Skeletal muscle satellite cell (primary cell): ENCODE data around the gene PNLDC1.
"Not testable (repeated sequence)": the region's sequence is repeated elsewhere in the genome, so short reads cannot be mapped to it uniquely, and the experiment has no call there.

Experiments
- H3K27me3 ChIP-seq: 2 replicates; pipeline ENCODE4 v1.7.0; 2013; ENCODE audit warnings: low read length; ENCODE audit not compliant: control insufficient read depth, insufficient read depth
- H3K36me3 ChIP-seq: 2 replicates; pipeline ENCODE4 v1.7.0; 2013; ENCODE audit warnings: mild to moderate bottlenecking, control low read depth, low read length; ENCODE audit not compliant: insufficient read depth
- H3K4me1 ChIP-seq: 2 replicates; pipeline ENCODE4 v1.7.0; 2013; ENCODE audit warnings: low read length; ENCODE audit not compliant: control insufficient read depth, insufficient read depth
- H3K4me2 ChIP-seq: 2 replicates; pipeline ENCODE4 v1.7.0; 2013; ENCODE audit warnings: mild to moderate bottlenecking, low read length
- H3K4me3 ChIP-seq: 2 replicates; pipeline ENCODE4 v1.7.0; 2013; ENCODE audit warnings: low read length
- H3K9ac ChIP-seq: 2 replicates; pipeline ENCODE4 v1.7.0; 2013; ENCODE audit warnings: mild to moderate bottlenecking, low read depth, low read length, moderate library complexity
- H3K9me3 ChIP-seq: replicated peaks from 2 replicates; pipeline ENCODE4 v1.7.0; 2013; ENCODE audit warnings: mild to moderate bottlenecking, control low read depth, low read length

PNLDC1 gene

DNA sequence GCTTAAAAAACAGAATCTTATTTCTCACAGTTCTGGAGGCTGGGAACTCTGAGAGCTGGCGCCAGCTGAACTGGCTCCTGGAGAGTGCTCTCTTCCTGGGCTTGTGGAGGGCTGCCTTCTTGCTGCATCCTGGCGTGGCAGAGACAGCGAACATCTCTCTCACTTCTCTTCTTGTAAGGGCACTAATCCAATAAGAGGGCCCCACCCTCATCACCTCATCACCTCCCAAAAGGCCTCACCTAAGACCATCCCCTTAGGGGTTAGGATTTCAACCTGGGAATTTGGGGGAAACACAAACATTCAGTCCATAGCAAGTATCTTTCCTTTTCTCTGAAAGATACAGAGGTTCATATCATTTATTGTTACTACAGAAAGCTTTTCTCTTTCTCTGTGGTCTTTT, 23.9 kb downstream of the PNLDC1 start:
- H3K4me1 ChIP-seq, result peaks cover 9% of the 10 kb centered on the region
- H3K4me3 ChIP-seq, result no peak overlapping the region
- no peaks in the 10 kb centered on the region for H3K36me3 ChIP-seq
- H3K4me2 ChIP-seq, result no peak overlapping the region
- H3K9ac ChIP-seq, result no peak overlapping the region
- peaks cover 9% of the 10 kb centered on the region for H3K27me3 ChIP-seq
- no peaks in the 10 kb centered on the region for H3K9me3 ChIP-seq

DNA sequence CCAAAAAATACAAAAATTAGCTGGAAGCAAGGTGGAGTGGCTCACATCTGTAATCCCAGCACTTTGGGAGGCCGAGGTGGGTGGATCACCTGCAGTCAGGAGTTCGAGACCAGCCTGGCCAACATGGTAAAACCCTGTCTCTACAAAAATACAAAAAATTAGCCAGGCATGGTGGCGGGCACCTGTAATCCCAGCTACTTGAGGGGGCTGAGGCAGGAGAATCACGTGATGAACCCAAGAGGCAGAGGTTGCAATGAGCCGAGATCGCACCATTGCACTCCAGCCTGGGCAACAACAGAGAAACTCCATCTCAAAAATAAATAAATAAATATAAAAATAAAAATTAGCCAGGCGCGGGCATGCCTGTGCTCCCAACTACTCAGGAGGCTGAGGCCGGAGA, 24.6 kb downstream of the PNLDC1 start:
- H3K4me2 ChIP-seq, H3K9ac ChIP-seq, H3K9me3 ChIP-seq, H3K36me3 ChIP-seq, H3K27me3 ChIP-seq, H3K4me1 ChIP-seq, H3K4me3 ChIP-seq: not testable (repeated sequence)

DNA sequence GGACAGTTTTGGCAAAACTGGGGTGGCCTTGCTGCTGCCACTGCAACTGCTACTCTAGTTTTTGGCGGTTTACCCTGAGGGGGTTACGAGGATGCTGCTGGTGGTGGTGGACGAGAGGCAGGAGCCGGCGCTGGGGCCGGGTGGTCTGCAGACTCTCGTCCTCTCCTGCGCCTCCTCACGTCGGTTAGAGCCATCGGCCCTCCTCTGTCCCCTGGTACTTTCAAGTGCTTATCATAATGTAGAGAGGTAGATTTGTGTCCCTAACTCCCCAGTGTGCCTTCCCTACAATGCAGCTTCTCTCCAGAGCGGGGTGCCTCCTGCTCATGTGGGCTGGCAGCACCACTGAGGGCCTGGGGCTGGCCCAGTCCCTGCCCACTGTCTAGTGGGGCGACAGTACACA, 25.9 kb downstream of the PNLDC1 start:
- no peak overlapping the region for H3K9ac ChIP-seq
- H3K36me3 ChIP-seq, result no peaks in the 10 kb centered on the region
- peaks cover 3% of the 10 kb centered on the region for H3K27me3 ChIP-seq
- no peak overlapping the region for H3K4me3 ChIP-seq
- no peak overlapping the region for H3K4me2 ChIP-seq
- no peaks in the 10 kb centered on the region for H3K4me1 ChIP-seq
- H3K9me3 ChIP-seq, result no peaks in the 10 kb centered on the region

DNA sequence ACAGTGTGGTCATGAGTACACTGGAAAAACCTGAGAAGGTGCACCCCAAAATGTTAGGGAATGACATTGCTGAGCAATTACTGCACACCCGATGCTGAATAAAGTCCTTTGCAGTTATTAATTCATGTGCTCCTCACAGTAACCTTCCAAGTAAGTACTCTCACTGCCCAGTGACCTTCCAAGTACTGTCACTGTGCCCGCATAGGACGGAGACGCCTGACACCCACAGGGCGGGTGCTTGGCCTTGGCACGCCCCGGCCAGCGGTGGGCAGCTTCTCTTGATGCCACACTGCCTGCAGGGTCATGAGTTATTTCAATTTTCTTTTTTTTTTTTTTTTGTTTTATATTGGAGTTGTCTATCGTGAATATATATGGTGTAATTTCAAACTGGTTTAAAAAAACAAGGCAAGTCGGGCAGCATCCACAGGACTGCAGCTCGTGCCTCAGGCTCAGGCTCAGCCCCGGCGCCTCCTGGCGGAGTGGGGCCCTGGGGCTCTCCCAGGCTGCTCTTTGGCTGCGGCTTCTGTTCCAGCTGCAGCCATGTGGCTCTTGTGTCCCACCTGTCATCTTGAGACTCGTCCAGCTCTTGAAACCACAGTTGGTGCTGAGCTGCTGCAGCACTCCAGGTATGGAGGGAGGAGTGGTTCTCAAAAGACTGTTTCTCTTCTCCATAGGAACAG, 27.0 kb downstream of the PNLDC1 start:
- no peaks in the 10 kb centered on the region for H3K9me3 ChIP-seq
- H3K9ac ChIP-seq, result no peak overlapping the region
- peaks cover 3% of the 10 kb centered on the region for H3K27me3 ChIP-seq
- no peak overlapping the region for H3K4me2 ChIP-seq
- H3K36me3 ChIP-seq, result no peaks in the 10 kb centered on the region
- H3K4me1 ChIP-seq, result no peaks in the 10 kb centered on the region
- H3K4me3 ChIP-seq, result no peak overlapping the region

DNA sequence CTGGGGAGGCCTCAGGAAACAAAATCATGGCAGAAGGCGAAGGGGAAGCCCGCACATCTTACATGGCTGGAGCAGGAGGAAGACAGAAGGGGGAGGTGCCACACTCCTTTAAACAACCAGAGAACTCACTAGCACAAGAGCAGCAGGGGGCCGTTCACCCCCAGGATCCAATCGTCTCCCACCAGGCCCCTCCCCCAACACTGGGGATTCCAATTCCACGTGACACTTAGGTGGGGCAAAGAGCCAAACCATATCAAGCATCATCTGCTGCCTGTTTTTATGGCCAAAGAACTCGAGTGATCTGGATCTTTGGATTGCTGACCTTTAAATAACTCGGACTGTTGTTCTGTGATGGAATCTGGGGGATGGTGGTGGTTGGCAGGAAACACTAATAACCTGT, 28.0 kb downstream of the PNLDC1 start:
- H3K9me3 ChIP-seq, result no peaks in the 10 kb centered on the region
- H3K9ac ChIP-seq, result no peak overlapping the region
- H3K27me3 ChIP-seq, result peaks cover 6% of the 10 kb centered on the region
- H3K4me3 ChIP-seq, result no peak overlapping the region
- no peaks in the 10 kb centered on the region for H3K4me1 ChIP-seq
- H3K36me3 ChIP-seq, result no peaks in the 10 kb centered on the region
- H3K4me2 ChIP-seq, result no peak overlapping the region

DNA sequence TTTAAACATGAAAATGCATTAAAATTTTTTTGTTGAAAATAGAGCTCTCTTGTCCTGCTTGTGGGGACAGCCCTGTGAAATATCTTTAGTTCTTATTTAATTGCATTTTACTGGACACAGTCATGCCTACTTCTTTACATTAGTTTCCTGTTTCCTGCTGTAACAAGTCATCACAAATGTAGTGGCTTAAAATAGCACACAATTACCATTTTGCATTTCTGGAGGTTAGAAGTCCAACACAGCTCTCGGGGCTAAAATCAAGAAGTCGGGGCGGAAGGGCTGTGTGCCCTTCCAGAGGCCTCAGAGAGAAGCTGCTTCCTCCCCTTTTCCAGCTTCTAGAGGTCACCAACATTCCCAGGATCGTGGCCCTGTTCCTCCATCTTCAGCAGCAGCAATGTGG, 29.4 kb downstream of the PNLDC1 start:
- no peaks in the 10 kb centered on the region for H3K9me3 ChIP-seq
- H3K36me3 ChIP-seq, result no peaks in the 10 kb centered on the region
- no peak overlapping the region for H3K4me2 ChIP-seq
- no peak overlapping the region for H3K9ac ChIP-seq
- peaks cover 6% of the 10 kb centered on the region for H3K27me3 ChIP-seq
- H3K4me1 ChIP-seq, result no peaks in the 10 kb centered on the region
- no peak overlapping the region for H3K4me3 ChIP-seq

DNA sequence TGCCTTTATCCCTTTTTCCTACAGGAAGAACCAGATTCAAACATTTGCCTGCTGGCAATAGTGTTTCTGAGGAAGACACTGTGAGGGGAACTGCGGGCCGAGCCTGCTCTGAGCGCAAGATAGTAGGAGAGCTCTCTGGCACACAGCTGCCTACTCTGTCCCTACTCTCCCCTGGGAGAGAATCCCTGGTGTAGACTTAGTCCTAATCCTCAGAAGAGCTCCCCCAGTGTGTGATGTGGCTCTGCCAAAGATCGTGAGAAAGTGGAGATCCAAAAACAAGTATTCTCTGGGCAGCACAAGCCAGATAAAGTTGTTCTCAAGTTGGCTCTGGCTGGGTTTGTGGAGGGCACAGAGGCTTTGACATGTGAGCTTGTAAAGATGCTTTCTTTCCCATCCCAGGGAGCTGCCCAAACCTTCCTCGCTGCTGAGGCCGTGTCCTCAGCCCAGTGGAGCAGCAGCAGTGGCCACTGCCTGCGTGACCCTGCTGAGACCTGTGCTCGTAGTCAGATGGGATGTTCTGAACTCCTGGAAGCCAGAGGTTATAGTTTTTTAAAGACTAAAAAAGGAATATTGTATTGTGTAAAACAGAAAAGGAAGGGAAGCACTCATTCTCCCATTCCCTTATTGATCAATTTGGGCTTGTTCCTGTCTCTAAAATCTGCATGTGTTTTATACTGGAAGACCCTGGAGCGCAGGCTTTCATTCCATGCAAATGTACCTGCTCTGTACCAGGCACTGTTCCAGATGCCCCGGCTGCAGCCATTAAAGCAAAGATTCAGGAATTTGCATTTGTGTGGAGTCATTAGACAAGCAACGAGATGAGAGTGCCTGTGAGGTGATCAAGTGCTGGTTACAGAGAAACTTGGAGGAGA, 30.7 kb downstream of the PNLDC1 start:
- H3K9ac ChIP-seq, result no peak overlapping the region
- H3K36me3 ChIP-seq, result no peaks in the 10 kb centered on the region
- H3K4me2 ChIP-seq, result no peak overlapping the region
- H3K9me3 ChIP-seq, result no peaks in the 10 kb centered on the region
- H3K4me1 ChIP-seq, result no peaks in the 10 kb centered on the region
- H3K4me3 ChIP-seq, result no peak overlapping the region
- peaks cover 6% of the 10 kb centered on the region for H3K27me3 ChIP-seq

DNA sequence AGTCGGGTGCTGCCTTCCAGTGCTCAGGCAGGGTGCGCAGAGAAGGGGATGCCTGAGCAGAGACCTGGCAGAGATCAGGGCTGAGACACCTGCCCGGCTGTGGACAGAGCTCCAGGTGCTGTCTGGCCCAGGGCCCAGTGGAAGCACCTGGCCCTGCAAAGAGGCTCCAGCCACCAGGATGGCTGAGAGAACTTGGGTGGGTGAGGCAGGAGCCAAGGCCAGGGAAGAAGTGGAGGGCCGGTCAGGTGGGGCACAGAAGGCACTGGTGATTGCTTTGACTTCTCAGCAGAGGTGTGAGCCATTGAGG, 31.2 kb downstream of the PNLDC1 start:
- Histone ChIP-seq H3K4me3 (no peak overlapping the region), H3K9ac (no peak overlapping the region), H3K4me1 (no peaks in the 10 kb centered on the region), H3K27me3 (peaks cover 6% of the 10 kb centered on the region), H3K36me3 (no peaks in the 10 kb centered on the region), H3K9me3 (no peaks in the 10 kb centered on the region), H3K4me2 (no peak overlapping the region)

DNA sequence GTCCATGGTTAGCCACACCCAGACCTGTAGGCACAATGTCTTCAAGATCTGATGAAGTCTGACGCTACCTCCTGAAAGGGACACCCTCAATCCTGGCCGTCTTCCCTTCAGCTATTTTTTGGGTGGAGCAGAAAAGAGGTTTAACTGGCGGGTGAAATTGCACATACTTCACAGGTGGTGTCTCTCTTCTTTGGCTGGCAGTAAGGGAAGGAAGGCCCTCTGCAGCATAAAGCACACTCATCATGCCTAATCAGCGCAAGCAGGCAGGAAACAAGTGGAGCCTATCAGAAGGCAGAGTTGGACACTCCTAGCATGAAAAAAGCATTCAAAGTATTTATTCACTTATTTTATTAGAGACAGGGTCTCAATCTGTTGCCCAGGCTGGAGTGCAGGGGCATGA, 32.9 kb downstream of the PNLDC1 start:
- Histone ChIP-seq H3K4me3 (no peak overlapping the region), H3K9me3 (no peaks in the 10 kb centered on the region), H3K9ac (no peak overlapping the region), H3K4me2 (no peak overlapping the region), H3K4me1 (no peaks in the 10 kb centered on the region), H3K36me3 (no peaks in the 10 kb centered on the region), H3K27me3 (peaks cover 6% of the 10 kb centered on the region)

DNA sequence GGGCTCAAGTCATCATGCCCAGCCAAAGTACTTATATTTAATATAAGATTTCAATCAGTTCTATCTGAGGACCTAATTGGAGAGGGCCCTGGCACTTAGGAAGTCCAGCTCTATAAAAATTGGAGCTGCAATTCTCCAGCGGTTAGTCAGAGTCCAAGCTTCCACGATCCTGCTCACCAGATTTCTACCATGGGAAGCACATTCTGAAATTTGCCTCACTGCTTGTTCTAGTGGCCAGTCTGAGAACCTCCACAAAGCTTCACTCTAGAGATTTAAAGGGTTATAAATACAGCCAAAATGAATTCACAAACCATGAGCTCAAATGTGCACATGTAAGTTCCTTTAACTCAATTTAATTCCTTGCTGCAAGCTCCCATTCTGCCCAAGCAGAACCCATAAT, 33.5 kb downstream of the PNLDC1 start:
- no peak overlapping the region for H3K9ac ChIP-seq

DNA sequence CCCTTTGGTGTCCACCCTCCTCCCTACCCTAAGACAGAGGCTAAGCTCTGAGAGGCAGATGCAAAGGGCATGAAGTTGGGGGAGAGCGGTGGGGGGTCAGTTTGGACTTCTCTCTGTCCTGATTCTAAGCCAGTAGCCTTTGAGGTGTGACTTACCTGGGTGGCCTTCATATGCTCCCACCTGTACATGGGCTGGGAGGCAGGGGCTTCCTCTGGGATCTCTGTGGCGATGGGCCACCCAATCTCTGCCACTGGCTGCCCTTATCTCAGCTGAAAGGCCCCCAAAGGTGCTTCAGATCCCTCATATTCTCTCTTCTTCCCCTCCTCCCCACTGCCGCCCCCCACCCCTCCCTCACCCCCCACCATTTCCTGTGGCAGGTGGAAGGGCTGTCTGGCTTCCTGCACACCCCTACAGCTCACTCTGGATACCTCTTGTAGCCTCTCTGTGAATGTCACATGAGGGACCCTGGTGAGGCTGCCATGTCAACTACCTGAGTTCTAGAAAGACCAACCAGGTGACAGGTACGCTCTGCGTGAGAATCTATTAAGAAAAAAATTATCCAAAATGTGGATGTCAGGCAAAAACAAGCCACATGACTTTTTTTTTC, 34.0 kb downstream of the PNLDC1 start:
- H3K4me1 ChIP-seq, result peaks cover 3% of the 10 kb centered on the region
- H3K27me3 ChIP-seq, result peaks cover 6% of the 10 kb centered on the region
- H3K4me3 ChIP-seq, result no peak overlapping the region
- no peak overlapping the region for H3K9ac ChIP-seq
- H3K4me2 ChIP-seq, result no peak overlapping the region
- no peaks in the 10 kb centered on the region for H3K36me3 ChIP-seq
- no peaks in the 10 kb centered on the region for H3K9me3 ChIP-seq

More for the DNA sequence above, 33.5 kb downstream of the PNLDC1 start:
- H3K4me3 ChIP-seq, result no peak overlapping the region
- no peak overlapping the region for H3K4me2 ChIP-seq
- H3K27me3 ChIP-seq, result peaks cover 6% of the 10 kb centered on the region
- no peaks in the 10 kb centered on the region for H3K9me3 ChIP-seq
- H3K4me1 ChIP-seq, result peaks cover 1% of the 10 kb centered on the region
- no peaks in the 10 kb centered on the region for H3K36me3 ChIP-seq
